DND-41 (cell line): Measurements from ENCODE around the gene EFL1.

ENCODE experiments used
- EZH2 ChIP-seq: IDR thresholded peaks from 3 replicates; pipeline ENCODE4 v1.6.1; 2012; ENCODE audit warnings: borderline replicate concordance, low read depth, mild to moderate bottlenecking, moderate library complexity, low read length, inconsistent platforms; ENCODE audit not compliant: severe bottlenecking
- TF ChIP-seq, protein P1 (sequence below): IDR thresholded peaks from 2 replicates; pipeline ENCODE4 v1.5.1; 2012; ENCODE audit warnings: borderline replicate concordance, low read length, moderate library complexity, mild to moderate bottlenecking; ENCODE audit not compliant: poor library complexity, severe bottlenecking; ENCODE audit errors: extremely low read depth

DNA sequence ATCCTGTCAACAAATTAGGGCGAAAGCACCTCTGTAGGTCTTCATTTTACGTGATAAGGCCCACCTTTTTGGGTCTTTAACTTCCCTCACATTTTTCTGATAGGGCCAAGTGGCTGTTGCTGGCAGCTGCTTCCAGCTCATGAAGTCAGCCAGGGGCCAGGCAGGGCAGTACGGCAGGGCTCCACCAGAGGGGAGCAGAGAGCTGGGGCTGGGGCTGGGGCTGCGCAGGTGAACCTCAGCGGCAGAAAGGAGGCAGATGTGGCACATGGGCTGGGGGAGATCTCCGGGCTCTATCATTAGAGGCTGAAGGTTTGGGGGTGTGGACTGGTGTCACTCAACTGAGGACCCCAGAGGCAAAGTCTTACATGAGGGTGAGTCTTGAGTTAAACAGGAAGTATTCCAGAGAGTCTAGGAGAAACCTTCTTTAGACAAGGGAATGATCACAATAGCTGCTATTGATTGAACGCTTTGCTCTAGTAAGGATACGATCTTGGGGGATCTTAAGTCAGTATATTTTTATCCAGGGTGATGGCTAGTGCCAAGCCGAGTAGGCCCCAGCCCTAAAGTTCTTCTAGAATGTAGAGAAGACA, 153.9 kb downstream of the EFL1 start:
- TF ChIP-seq, protein P1, sequence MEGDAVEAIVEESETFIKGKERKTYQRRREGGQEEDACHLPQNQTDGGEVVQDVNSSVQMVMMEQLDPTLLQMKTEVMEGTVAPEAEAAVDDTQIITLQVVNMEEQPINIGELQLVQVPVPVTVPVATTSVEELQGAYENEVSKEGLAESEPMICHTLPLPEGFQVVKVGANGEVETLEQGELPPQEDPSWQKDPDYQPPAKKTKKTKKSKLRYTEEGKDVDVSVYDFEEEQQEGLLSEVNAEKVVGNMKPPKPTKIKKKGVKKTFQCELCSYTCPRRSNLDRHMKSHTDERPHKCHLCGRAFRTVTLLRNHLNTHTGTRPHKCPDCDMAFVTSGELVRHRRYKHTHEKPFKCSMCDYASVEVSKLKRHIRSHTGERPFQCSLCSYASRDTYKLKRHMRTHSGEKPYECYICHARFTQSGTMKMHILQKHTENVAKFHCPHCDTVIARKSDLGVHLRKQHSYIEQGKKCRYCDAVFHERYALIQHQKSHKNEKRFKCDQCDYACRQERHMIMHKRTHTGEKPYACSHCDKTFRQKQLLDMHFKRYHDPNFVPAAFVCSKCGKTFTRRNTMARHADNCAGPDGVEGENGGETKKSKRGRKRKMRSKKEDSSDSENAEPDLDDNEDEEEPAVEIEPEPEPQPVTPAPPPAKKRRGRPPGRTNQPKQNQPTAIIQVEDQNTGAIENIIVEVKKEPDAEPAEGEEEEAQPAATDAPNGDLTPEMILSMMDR, result peak; percentile 78
- TF ChIP-seq EZH2, result no peak
